GM10266 (cell line): Measurements from ENCODE around the gene MYO1A.

ENCODE experiments used
- DNase-seq: peaks from one replicate; pipeline ENCODE4 v3.0.0; 2012; ENCODE audit errors: extremely low spot score
- TF ChIP-seq, protein P1 (sequence below): IDR thresholded peaks from 2 replicates; pipeline ENCODE4 v1.5.1; 2012; ENCODE audit warnings: mild to moderate bottlenecking, low read depth; ENCODE audit not compliant: control insufficient read depth, insufficient read depth; ENCODE audit errors: missing control alignments

MYO1A gene

DNA sequence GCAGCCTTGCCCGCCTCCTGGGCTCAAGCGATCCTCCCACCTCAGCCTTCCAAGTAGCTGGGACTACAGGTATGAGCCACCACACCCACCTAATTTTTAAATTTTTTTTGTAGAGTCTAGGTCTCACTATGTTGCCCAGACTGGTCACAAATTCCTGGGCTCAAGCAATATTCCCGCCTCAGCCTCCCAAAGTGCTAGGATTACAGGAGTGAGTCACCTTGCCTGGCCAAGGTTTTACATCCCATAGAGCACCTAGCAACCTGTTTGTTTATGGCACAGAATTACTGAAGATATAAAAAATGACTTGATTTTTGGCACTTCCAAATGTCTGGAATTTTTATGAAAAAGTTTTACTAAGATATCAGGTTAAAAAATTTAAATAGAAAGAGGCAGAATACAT lies 16.5 kb downstream of the MYO1A start:
- TF ChIP-seq, protein P1, sequence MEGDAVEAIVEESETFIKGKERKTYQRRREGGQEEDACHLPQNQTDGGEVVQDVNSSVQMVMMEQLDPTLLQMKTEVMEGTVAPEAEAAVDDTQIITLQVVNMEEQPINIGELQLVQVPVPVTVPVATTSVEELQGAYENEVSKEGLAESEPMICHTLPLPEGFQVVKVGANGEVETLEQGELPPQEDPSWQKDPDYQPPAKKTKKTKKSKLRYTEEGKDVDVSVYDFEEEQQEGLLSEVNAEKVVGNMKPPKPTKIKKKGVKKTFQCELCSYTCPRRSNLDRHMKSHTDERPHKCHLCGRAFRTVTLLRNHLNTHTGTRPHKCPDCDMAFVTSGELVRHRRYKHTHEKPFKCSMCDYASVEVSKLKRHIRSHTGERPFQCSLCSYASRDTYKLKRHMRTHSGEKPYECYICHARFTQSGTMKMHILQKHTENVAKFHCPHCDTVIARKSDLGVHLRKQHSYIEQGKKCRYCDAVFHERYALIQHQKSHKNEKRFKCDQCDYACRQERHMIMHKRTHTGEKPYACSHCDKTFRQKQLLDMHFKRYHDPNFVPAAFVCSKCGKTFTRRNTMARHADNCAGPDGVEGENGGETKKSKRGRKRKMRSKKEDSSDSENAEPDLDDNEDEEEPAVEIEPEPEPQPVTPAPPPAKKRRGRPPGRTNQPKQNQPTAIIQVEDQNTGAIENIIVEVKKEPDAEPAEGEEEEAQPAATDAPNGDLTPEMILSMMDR: no peak
- DNase-seq: no peak

DNA sequence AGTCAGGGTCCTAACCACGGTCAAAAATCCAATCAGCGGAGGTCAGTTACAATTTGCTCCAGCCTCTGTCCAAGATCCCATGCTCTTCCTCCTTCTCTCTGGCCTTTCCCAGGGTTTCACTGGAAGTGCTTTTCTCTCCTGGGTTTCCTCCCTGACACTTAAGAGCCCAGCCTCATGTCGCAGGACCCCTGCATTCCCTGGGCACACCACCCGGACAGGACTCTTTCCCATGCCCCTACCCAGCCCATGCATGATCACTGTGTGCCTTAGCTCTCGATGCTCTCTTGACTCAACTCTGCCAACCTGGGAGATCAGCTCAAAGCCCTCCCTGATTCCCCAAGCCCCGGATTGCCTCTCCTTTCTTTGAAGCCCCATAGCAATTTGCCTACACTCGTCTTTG lies 18.1 kb downstream of the MYO1A start:
- TF ChIP-seq, protein P1: no peak

GRCh38 chr12:57031138-57031725 lies 18.7 kb downstream of the MYO1A start:
- DNase-seq: peak; percentile 34
- TF ChIP-seq, protein P1: peak; percentile 6

More for the DNA sequence above, 18.1 kb downstream of the MYO1A start:
- DNase-seq: no peak

DNA sequence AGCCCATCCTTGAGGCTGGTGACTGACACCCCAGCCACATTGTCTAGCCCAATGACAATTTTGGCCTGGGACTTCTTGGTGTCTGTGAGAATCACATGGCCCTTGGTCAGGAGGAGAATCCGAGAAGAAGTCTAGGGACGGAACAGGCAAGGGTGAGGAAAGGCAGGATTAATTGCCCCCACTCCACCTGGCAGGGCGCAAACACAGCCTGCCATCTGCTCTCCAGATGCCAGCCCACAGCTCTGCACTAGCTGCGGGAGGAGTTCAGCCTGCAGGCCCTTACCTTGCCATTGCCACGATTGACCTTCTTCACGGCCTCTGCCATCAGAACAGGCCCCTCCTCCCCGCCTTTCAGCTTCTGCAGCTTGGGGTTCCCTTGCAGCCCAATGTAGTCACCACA lies 20.5 kb downstream of the MYO1A start:
- TF ChIP-seq, protein P1: no peak
- no peak for DNase-seq

DNA sequence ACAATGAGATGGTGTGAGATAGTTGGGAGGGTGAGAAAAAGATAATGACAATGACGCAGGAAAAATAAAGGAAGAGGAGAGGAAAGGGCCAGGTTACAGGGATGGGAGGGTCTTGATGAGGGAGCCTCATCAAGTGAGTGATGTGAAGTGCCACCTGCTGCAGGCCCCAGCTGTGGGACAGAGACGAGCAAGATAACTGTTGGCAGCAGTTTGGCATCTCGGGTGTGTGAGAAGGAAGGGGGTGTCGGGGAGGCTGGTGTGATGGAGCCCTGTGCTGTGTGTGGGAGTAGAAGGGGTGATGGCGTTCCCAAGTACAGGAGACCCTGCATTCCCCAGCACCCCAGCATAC lies 22.1 kb downstream of the MYO1A start:
- no peak for DNase-seq

DNA sequence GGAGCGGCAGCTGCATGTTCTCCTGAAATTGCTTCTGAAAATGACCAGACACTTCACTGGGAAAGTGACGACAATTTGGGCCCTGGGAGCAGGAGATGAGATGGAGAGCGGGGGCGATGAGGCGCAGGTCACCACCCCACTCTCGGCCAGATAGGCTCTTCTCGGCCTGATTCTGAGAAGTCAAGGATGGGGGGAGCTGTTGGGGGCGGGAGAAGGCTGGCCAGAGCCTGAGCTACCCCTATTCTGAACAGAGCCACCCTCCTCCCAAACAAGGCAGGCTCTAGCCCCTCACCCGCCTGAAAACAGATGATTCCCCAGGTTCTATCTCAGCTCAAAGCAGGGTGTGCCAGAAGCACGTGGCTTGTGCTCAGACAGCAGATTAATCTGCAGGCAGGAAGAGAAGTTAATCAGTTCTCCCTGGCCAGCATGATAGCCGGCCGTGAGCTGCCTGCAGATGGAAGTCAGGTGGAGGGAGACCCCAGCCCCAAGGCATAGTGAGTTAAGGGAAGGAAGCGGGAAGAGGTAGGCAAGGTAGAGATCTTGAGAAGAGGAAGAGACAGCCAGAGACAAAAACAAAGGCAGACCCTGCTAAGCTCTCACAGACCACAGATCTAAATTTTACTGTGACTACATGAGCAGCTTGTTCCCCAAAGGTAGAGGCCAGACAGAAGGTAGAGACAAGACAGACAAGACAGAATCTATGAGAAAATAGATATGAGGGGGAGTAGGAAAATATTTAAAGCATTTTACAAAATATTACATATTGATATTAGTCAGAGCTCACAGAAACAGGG lies 22.7 kb downstream of the MYO1A start:
- DNase-seq: no peak

More for the DNA sequence above, 22.1 kb downstream of the MYO1A start:
- TF ChIP-seq, protein P1: no peak

More for the DNA sequence above, 22.7 kb downstream of the MYO1A start:
- TF ChIP-seq, protein P1: no peak
